Dermis blood vessel endothelial cell (primary cell): ENCODE measurements around the gene SIRPG. TPM values are rescaled to one million over a fixed set of nuclear protein-coding genes. Genes with fewer than 3 reads are reported as not detected.
"Not testable (repeated sequence)": the region's sequence is repeated elsewhere in the genome, so short reads cannot be mapped to it uniquely, and the experiment has no call there.

Experiments
- DNase-seq: peaks from one replicate; pipeline ENCODE4 v3.0.0; 2010
- total RNA-seq: library from RNA; depleted of rRNA; stranded (reverse); fragments of >200 nt; gene quantifications from 2 replicates; pipeline ENCODE4 v1.2.3, GENCODE V29; 2014

The SIRPG gene
- total RNA-seq, 1 donor from 2014 or later, result not detected

DNA sequence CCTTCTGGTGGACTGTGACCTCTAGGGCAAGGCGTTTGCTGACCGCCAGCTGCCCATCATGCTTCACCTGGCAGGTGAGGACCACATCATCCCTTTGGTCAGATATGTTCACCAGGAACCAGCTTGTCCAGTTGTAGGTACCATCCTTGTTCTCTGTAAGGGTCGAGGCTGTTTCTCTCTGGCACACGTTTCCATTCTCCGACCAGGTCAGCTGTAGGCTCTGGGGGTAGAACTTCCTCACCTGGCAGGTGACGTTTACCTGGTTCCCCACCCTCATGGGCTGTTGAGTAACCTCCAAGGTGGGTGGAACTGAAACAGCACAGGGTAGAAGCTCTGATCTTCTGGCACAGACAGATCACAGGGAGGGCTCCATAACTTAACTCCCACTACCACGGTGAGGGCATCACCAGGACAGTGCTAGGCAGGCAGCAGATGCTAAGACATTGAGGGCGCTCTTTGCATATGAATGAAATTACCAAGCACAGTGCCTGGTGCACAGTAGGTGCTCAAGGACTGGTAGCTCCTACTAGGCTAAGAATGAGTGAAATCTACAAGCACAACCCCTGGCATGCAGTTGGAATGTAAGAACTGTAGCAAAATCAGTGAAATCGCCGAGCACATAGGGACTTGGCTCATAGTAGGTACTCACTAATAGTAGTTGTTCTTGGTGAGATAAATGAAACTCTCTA, 22.1 kb downstream of the SIRPG start:
- no peak for DNase-seq

DNA sequence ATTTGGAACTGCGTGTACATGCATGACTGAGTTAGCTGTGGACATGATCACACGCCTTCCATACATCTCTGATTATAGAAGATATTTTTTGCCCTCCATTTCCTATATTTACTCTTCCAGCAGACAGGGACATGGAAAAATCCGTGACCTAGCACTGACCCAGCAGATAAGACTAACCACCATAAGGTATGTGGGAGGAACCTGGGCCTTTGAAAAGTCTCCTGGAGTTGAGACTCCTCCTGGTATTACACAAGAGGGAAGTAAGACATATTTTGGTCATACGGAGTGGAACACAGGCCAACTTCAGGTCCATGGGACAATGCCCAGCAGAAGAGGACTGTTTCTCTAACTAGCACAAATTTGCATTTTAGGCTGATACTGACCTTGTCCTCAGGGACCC, 24.0 kb downstream of the SIRPG start:
- no peak for DNase-seq

DNA sequence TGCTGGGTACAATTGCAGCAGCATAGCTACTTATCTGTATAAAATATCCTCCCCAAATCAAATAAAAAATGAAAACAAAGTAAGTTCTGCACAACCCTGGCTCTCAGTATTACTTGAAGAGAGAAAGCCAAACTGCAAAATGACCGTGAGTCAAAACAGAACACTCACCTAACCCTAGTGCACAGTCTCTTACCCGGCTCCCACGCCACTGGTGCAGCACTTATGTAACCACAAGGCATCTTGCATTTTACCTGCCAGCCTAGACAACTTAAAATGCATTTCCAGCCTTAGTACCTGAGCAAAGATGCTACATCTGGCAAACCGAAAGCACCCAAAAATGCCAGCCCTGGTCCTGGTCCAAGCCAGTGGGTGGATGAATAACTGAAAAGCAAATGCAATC, 25.4 kb downstream of the SIRPG start:
- DNase-seq, result no peak

DNA sequence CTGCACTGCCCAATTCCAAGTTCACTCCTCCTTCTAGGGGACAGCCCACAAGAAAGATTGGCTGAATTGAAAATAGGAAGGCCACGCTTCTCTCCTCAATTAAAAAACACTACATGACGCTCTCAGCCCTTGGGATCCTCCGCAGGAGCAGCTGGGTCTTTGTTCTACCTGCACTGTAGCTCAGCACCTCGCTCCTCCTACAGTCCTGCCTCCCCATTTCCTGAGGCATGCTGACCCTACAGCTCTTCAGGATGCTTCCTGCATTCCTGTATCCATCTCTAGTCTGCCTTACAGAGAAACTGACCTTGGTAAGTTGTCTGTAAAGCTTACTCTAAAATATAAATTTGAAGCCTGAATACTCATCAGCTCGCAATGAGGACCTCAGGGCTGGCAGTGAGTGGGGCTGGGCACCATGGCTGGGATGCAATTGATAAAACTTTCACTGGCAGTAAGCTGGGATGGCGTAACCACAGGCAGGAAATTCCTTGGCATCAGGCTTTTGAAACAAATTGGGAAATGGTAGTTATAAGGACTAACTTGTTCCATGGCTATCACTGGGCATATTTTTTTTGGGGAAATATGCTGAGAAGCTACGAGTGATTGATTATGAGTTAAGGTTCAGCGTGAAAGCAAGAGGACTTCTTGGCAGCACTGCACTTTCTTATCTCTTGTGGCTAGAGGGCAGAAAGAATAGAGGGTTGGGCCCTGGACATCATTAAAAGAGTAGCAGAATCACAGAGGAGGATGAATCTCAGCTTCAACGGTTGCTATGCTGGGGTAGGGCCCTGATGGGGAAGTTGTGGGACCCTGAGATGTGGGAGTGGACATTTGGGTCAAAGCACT, 26.0 kb downstream of the SIRPG start:
- no peak for DNase-seq

DNA sequence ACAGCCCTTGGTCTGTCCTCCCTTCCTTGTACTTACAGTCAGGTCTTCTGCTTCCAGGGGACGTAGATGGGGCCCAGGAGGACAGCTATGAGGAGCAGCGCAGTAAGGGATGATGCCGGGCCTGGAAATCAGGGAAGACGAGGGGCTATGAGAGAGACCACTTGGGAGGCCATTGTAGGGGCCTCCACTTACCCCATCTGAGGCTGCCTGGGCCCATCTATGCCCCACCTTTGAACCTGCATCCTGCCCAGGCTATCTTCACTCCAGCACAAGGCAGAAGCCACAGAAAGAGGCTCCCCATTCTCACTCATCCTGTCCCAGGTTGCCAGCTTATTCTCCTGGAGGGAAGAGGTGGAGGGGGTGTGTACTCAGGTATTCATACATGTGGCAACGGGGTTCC, 27.4 kb downstream of the SIRPG start:
- DNase-seq, result no peak

DNA sequence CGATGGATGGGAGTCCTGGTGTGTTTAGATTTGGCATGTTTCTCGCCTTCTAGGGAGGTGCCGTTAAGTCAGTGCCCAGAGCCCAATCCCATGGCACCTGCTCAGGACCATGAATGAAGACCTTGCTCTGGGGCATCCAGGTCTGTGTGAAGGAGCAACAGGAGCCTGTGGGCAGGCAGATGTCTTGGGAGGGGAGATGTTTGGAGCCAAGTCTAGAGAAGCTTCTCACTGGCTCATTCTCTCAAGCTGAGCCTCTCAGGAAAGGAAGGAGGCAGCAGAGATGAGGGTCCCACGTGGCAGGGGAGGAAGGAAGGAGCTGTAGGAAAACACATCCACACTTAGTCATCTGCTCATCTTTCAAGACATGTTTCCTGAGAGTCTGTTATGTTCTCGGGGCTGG, 28.3 kb downstream of the SIRPG start:
- DNase-seq, result peak; percentile 38

DNA sequence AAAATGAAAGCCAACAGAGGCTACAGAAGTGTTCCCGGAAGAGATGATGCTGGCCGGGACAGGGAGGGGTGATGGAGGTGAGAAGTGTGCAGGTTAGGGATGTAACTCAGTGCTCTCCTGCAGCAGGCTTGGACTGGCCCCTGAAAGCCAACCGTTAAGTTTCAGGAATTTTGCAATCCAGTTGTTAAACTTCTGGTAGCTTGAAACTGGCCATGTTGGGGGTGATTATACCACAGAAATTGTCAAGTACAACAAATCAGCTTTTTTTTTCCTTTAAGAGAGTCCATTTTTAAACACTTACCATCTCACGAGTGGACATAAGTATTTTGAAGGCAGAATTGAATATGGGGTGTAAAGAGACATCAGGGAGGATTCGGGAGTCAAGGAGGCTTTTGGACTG, 29.0 kb downstream of the SIRPG start:
- DNase-seq, result no peak

DNA sequence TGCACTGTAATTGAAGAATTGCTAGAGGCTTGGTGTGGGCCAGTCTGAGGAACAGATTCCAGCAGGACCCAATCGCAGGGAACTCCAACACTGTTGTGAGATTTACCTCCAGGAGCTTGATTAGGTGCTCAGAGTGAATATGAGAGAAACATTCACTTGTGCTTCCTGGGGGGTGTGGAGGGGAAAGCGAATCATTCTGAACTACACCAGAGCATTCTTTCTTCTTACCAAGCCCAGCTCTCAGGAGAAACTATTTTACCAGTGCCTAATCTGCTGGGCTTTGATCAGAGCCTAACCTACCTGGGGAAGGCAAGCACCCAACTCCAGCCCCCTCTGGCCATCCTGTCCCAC, 30.4 kb downstream of the SIRPG start:
- no peak for DNase-seq

DNA sequence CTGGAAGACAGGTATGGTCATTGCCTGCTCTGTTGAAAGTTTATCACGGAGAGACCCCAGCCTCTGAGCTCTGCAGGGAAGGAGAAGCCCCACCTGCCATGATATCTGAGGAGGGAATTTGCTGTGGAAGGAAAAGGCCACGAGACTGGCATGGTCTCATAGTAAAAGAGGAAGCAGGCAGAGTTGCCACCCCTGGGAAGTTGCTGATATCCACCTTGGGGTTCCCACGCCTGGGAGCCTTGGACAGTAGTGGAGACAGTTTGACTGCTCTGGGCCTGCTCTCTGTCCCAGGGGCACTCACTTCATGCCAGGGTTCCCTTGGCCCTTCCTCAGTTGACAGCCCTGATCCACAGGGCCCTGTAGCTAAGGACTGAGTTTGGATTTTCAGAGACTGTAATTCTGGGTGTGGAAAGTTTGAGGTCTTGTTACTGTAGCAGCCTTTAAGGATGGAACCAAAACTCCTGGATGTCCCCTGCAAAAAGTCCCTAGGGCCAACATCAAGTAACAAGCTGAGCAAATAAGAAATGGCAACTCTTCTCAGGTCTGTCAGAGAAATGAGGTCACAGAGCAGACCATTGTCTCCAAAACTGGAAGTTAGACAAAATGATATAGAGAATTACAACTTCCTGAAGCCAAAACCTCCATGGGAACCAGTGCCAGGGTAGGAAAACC, 30.9 kb downstream of the SIRPG start:
- DNase-seq, result peak; percentile 72

DNA sequence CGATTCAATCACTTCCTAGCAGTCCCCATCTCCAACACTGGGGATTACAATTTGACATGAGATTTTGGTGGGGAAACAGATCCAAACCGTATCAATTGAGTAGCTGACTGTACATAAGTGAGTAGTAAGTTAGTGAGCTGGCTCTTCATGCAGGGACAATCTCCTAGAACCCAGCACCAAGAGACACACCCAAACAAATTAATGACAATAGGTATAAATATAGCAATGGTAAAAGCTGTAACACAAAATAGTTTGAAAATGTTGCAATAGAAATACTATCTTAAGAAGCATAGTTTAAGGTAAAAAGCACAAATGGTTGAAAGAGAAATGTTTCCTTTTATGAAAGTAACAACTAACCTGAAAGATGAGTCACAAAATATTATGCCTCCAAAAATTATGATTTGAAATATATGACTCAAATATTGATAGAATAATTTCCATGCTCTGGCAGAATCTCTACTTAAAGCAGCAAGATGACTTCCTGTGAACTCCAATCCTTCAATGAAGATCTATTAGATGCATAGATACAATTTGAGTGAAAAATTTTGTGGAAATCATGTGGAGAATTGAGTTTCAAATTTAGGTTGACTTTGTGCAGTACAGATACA, 32.4 kb downstream of the SIRPG start:
- no peak for DNase-seq

DNA sequence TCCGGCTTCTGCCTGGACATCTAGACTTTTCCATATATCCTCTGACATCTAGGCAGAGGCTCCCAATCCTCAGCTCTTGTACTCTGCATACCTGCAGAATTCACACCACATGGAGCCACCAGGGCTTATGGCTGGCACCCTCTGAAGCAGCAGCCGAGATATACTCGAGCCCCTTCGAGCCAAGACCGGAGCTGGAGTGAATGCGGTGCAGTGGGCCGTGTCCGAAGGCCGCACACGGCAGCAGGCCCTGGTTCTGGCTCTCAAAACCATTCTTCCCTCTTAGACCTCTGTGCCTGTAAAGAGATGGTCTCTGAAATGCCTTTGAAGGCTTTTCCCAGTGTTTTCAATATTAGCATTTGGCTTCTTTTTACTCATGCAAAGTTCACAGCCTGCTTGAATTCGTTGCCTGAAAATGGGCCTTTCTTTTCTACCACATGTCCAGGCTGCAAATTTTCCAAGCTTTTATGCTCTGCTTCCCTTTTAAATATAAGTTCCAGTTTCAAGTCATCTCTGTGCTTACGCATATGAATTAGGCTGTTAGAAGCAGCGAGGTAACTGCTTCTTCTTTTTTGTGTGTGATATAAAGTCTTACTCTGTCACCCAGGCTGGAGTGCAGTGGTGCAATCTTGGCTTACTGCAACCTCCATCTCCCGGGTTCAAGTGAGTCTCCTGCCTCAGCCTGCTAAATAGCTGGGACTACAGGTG, 33.9 kb downstream of the SIRPG start:
- peak; percentile 0 for DNase-seq

DNA sequence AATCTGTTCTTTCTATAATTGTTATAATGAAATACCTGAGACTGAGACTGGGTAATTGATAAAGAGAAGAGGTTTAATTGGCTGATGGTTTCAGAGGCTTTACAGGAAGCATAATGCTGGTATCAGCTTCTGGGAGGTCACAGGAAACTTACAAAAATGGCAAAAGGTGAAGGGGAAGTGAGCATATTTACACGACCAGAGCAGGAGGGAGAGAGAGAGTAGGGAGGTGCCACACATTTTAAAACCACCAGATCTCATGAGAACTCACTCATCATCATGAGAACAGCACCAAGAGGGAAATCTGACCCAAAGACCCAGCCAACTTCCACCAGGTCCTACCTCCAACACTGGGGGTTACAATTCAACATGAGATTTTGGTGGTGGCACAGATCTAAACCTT, 35.1 kb downstream of the SIRPG start:
- peak; percentile 41 for DNase-seq

DNA sequence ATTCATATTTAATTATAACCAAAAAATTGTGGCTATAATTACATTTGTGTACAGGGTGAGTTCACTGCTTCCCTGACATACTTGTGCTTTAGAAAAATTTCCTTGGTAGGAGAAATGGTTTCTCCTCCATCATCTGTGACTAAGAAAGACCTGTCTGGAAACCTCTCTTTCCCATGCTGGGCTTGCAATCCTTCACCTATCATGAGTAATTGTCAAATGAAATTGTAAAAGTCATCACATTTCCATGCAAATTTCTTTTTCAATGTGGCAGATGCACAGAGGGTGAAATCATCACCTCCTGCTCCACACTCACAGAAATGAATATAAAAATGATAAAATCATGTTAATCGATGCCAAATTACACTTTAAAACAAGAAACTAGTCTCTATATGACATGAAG, 36.3 kb downstream of the SIRPG start:
- peak; percentile 2 for DNase-seq

DNA sequence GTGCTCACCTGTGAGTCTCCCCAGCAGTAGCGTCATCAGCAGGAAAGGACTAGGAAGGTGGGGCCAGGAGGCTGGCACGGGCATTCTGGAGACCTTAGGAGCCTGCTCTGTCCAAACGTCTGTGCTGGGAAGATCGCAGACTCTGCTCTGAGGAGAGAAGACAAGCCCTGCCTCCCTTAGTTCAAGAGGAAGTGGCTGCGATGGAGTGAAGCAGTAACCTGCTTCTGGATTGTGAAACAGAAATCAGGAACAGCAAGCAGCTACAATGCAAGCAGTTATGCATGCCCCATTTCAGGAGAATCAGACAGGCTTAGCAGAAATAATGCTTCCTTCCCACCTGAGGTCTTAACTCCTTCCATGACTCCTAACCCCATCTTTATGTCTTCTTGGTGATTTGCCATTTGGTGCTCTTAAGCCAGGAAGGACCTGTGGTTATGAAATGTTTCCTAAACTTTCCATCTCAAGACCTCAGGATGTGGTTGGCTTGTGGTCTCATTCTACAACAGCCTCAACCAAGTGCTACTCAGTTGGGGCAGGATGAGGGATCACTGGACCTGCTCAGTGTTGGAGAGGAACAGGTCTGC, 37.6 kb downstream of the SIRPG start, which contains the start of gene SIRPB1:
Gene SIRPB1 (minus strand): TSS at position 149 of the 584 bp plus-strand sequence. CDS start 65 bp downstream, at position 84.
- peak; percentile 3 for DNase-seq

DNA sequence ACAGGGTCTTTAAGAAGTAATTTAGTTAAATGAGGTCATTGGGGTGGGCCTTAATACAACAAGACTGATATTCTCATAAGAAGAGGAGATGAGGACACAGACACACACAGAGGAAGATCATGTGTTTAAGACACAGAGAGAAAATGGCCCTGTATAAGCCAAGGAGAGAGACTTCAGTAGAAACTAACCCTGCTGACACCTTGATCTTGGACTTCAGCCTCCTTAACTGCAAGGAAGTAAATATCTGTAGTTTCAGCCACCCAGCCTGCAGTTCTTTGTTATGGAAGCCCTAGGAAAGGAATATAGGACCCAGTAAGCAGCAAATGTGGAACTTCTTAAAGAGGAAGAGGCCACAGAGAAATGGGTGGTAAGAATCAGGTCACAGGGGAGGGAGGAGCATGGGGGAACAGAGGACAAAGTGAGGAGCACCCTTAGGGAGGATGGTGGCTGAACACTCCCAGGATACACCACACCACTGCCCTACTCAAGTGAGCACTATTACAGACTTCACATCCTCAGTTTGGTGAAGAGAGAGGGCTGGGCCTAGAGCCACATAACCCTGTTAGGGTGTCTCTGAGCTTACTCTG, 38.5 kb downstream of the SIRPG start:
- peak; percentile 0 for DNase-seq

DNA sequence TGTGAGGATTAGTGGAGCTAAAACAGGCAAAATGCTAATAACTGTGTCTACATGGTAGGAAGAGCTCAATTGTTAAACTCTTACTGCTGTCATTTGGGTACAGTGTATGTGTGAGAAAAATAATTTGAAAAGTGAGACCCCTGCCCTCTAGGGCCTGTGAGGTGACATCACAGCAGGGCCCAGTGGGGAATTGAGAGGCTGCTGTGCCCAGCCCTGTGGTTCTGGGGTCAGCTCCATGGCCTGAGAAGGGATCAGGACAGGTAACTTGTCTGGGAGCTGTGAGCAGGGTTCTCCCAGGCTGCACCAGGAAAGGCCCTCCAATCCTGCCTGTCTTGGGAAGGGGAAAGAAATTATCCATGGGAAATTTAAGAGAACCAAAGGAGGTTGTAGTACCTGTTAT, 39.1 kb downstream of the SIRPG start:
- DNase-seq, result no peak

DNA sequence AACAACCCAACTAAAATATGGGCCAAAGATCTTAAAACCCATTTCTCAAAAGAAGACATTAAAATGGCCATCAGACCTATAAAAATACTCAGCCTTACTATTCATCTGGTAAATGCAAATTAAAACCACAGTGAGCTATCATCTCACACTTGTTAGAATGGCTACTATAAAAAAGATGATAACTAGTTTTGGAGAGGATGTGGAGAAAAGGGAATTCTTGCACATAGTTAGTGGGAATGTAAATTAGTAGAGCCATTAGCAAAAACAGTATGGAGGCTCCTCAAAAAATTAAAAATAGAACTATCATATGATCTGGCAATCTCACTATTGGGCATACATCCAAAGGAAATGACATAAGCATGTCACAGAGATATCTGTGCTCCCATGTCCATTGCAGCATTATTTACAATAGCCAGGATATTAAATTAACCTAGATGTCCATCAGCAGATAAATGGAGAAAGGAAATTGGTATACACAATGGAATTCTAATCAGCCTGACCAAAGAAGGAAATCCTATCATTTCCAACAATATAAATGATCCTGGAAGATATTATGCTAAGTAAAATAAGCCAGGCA, 40.6 kb downstream of the SIRPG start:
- DNase-seq, result peak; percentile 96

DNA sequence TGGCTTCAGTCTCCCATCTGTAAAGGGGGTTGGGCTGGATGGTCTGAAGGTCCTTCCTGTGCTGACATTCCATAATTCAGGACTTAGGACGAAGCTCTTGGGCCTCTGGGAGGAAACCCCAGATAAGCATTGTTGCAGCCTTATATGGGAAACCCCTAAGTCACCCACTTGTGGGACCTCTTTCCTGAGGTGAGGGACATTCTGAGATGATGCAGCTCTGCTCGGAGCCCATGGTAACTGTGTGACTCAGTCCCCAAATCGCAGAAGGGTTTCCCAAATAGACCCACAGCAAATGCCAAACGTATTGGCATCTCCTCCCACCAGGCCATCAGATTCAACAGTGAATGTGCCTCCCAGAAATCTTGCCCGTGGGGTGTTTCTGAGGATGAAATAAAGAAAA, 47.2 kb downstream of the SIRPG start:
- not testable (repeated sequence) for DNase-seq

DNA sequence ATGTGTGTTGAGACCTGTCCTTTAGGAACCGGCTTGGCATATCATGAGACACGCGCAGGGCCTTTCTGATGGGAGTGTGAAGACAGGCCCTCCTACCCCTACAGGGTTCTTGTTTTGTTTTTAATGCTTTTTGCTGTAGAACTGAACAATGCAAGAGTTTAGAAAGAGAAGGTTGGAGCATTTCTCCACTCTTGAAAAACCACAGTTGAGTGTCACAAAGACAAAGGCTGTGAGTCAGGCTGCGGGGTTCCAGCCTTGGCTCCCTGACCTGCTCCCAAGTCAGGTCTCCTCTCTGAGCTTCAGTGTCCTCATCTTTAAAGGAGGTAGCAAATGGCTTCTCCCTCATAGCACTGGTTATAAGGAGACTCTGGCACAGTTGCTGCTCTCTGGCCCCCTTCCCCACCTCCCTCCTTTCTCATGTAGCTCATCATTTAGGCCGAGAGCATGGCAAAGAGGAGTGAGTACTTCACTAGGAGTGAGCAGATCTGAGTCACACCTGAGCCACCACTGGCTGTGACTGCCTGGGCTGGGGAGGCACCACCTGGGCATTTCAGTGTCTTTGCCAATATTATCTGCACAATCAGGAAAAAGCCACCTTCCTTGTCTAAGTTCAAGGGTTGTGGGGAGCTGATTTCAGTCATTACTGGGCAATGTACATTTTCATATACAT, 48.8 kb downstream of the SIRPG start:
- DNase-seq, result not testable (repeated sequence)

DNA sequence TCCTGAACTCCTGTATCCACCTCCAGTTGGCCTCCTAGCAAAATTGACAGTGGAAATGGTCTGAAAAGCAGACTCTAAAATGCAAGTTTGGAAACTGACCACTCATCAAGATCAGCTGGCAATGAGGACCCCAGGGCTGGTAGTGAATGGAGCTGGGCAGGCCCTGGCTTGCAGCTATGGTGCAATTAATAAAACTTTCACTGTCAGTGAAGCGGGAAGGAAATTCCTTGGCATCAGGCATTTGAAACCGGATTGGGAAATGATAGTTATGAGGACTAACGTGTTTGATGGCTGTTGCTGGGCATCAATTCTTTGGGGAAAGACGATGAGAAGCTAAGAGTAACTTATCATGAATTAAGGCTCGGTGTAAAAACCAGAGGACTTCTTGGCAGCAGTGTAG, 56.8 kb downstream of the SIRPG start:
- DNase-seq, result no peak

DNA sequence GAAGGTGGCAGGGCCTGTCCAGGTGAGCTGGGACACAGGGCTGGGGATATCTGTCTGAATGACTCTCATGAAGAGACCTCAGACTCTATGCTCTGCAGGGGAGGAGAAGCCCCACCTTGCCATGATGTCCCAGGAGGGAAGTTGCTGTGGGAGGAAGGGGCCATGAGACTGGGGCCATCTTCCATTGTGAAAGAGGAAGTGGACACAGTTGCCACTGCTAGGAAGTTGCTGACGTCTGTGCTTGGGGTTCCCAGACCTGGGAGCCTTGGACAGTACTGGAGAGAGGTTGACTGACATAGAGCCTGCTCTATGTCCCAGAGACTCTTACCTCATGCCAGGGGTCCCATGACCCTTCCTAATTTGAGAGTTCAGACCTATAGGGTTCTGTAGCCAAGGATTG, 62.2 kb downstream of the SIRPG start:
- no peak for DNase-seq
